Loucy (cell line): ENCODE measurements around the gene CUL5.

Experiments used
- EZH2phosphoT487 ChIP-seq: fragments of 200-600 bp; IDR thresholded peaks from 2 replicates; pipeline ENCODE4 v1.6.1; 2018; ENCODE audit warnings: antibody characterized with exemption, mild to moderate bottlenecking, moderate library complexity, borderline replicate concordance
- TF ChIP-seq, protein P1 (sequence below): fragments of 200-600 bp; sonication (generic); conservative IDR thresholded peaks from 2 replicates; pipeline ENCODE4 v1.5.1; 2014; ENCODE audit warnings: mild to moderate bottlenecking, antibody characterized with exemption, low read length

GRCh38 chr11:108002476-108002875 lies 6.2 kb upstream of the CUL5 start:
- TF ChIP-seq, protein P1, sequence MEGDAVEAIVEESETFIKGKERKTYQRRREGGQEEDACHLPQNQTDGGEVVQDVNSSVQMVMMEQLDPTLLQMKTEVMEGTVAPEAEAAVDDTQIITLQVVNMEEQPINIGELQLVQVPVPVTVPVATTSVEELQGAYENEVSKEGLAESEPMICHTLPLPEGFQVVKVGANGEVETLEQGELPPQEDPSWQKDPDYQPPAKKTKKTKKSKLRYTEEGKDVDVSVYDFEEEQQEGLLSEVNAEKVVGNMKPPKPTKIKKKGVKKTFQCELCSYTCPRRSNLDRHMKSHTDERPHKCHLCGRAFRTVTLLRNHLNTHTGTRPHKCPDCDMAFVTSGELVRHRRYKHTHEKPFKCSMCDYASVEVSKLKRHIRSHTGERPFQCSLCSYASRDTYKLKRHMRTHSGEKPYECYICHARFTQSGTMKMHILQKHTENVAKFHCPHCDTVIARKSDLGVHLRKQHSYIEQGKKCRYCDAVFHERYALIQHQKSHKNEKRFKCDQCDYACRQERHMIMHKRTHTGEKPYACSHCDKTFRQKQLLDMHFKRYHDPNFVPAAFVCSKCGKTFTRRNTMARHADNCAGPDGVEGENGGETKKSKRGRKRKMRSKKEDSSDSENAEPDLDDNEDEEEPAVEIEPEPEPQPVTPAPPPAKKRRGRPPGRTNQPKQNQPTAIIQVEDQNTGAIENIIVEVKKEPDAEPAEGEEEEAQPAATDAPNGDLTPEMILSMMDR: no peak
- no peak for TF ChIP-seq EZH2phosphoT487
